ENCODE results near the gene FNTB. TPM values are rescaled to one million over a fixed set of nuclear protein-coding genes. Genes with fewer than 3 reads are reported as not detected.

The FNTB gene
- total RNA-seq, 1 experiment from 2014 or later, result 14.2 TPM

- TF ChIP-seq ZNF396 (CRISPR knock-in tag; IDR thresholded peaks at IDR 0.05; ENCODE audit: borderline replicate concordance) (no peak), ZNF219 (CRISPR knock-in tag; IDR thresholded peaks at IDR 0.05; ENCODE audit: borderline replicate concordance) (no peak), SOX15 (CRISPR knock-in tag; IDR thresholded peaks at IDR 0.05) (no peak), NFYB (CRISPR knock-in tag; conservative IDR thresholded peaks at IDR 0.05; ENCODE audit: low read depth) (no peak), ZNF317 (CRISPR knock-in tag; IDR thresholded peaks at IDR 0.05; ENCODE audit: borderline replicate concordance, low read depth) (no peak)
- TF ChIP-seq, protein P1, sequence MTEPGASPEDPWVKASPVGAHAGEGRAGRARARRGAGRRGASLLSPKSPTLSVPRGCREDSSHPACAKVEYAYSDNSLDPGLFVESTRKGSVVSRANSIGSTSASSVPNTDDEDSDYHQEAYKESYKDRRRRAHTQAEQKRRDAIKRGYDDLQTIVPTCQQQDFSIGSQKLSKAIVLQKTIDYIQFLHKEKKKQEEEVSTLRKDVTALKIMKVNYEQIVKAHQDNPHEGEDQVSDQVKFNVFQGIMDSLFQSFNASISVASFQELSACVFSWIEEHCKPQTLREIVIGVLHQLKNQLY (CRISPR knock-in tag; IDR thresholded peaks at IDR 0.05), result no peak
- TF ChIP-seq, protein P2, sequence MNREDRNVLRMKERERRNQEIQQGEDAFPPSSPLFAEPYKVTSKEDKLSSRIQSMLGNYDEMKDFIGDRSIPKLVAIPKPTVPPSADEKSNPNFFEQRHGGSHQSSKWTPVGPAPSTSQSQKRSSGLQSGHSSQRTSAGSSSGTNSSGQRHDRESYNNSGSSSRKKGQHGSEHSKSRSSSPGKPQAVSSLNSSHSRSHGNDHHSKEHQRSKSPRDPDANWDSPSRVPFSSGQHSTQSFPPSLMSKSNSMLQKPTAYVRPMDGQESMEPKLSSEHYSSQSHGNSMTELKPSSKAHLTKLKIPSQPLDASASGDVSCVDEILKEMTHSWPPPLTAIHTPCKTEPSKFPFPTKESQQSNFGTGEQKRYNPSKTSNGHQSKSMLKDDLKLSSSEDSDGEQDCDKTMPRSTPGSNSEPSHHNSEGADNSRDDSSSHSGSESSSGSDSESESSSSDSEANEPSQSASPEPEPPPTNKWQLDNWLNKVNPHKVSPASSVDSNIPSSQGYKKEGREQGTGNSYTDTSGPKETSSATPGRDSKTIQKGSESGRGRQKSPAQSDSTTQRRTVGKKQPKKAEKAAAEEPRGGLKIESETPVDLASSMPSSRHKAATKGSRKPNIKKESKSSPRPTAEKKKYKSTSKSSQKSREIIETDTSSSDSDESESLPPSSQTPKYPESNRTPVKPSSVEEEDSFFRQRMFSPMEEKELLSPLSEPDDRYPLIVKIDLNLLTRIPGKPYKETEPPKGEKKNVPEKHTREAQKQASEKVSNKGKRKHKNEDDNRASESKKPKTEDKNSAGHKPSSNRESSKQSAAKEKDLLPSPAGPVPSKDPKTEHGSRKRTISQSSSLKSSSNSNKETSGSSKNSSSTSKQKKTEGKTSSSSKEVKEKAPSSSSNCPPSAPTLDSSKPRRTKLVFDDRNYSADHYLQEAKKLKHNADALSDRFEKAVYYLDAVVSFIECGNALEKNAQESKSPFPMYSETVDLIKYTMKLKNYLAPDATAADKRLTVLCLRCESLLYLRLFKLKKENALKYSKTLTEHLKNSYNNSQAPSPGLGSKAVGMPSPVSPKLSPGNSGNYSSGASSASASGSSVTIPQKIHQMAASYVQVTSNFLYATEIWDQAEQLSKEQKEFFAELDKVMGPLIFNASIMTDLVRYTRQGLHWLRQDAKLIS (CRISPR knock-in tag; IDR thresholded peaks at IDR 0.05; ENCODE audit: borderline replicate concordance), result no peak
Measured at GRCh38 chr14:65042731-65043372, 56.2 kb downstream of the FNTB start (continued).

DNA sequence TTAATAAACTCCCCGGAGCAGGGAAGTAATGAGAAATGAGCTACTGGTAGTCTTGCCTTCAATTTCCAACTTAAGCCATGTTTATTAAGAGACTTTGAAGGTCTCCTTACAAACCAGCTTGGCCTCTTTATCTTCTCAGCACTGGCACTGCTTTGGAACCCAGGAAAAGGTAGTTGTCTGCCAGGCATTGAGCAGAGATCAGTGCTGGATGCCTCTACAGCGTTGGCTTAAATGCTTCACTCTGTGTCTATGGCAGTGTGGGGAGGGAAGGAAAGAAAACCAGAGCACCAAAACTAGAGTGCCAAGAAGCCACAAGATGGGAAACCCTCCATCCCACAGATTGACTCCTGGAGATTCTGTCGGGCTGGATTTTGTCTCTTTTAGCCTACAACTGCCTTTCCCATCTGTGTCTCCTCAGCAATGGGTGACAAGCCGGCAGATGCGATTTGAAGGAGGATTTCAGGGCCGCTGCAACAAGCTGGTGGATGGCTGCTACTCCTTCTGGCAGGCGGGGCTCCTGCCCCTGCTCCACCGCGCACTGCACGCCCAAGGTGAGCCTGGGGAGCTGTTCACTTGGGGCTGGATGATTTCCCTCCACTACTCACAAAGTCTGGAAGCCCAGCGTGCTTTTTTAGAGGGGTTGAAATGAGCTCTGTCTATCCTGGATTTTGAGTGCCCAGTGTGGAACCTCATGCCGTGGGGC lies 57.3 kb downstream of the FNTB start:
- DNase-seq (ENCODE audit: low spot score) (no peak), ATAC-seq (no peak)
- Mint-ChIP-seq H3K36me3 (peaks cover 24% of the 10 kb centered on the region), H3K9me3 (no peaks in the 10 kb centered on the region), H3K27ac (no peak overlapping the region), H3K27me3 (ENCODE audit: low read depth) (no peaks in the 10 kb centered on the region), H3K4me3 (no peak overlapping the region), H3K4me1 (peaks cover 7% of the 10 kb centered on the region)
- TF ChIP-seq, protein P3, sequence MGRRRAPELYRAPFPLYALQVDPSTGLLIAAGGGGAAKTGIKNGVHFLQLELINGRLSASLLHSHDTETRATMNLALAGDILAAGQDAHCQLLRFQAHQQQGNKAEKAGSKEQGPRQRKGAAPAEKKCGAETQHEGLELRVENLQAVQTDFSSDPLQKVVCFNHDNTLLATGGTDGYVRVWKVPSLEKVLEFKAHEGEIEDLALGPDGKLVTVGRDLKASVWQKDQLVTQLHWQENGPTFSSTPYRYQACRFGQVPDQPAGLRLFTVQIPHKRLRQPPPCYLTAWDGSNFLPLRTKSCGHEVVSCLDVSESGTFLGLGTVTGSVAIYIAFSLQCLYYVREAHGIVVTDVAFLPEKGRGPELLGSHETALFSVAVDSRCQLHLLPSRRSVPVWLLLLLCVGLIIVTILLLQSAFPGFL (CRISPR knock-in tag; IDR thresholded peaks at IDR 0.05; ENCODE audit: borderline replicate concordance), result no peak
- CTCF ChIA-PET, result interaction anchor here (2.4 kb wide), 1 partner anchor 24 kb away, joined by 8 read pairs; no protein-coding TSS in a partner anchor
- POLR2A ChIA-PET, result interaction anchor here (0.6 to 0.7 kb wide), 3 partner anchors 11 to 242 kb away, joined by 3 to 11 read pairs (median 4); no protein-coding TSS in a partner anchor

DNA sequence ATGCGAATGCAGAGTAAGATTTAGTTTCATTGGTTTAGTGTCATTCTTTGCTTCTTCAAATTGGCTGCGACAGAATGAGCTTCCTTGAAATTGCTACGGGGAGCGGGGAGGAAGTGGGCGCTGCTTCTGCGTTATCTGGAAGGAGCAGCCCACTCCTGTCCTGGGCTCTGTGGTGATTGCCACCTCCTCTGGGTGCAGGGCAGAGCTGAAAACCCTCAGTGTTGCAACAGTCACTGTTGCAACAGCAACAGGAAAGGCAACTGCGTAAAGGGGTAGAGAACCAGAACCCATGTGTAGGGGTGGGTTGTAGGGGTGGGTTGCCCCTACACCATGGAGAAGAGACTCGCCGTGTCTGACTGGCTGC lies 57.9 kb downstream of the FNTB start:
- ATAC-seq (no peak), DNase-seq (ENCODE audit: low spot score) (no peak)
- TF ChIP-seq E2F4 (CRISPR knock-in tag; IDR thresholded peaks at IDR 0.05; ENCODE audit: borderline replicate concordance, low read depth) (no peak), NR2C2 (CRISPR knock-in tag; IDR thresholded peaks at IDR 0.05) (no peak), IRF1 (CRISPR knock-in tag; IDR thresholded peaks at IDR 0.05) (no peak), HMGA2 (CRISPR knock-in tag; IDR thresholded peaks at IDR 0.05) (no peak), CBFB (CRISPR knock-in tag; IDR thresholded peaks at IDR 0.05; ENCODE audit: low read depth) (no peak)
- H3K9me3 Mint-ChIP-seq, result no peaks in the 10 kb centered on the region
- H3K27me3 Mint-ChIP-seq (ENCODE audit: low read depth), result no peaks in the 10 kb centered on the region
- H3K4me1 Mint-ChIP-seq, result peaks cover 7% of the 10 kb centered on the region
- ChIA-PET CTCF (interaction anchor here (2.4 kb wide), 1 partner anchor 25 kb away, joined by 8 read pairs; no protein-coding TSS in a partner anchor), POLR2A (no interaction called here)
- H3K36me3 Mint-ChIP-seq, result peaks cover 24% of the 10 kb centered on the region
- H3K27ac Mint-ChIP-seq, result no peak overlapping the region
- H3K4me3 Mint-ChIP-seq, result no peak overlapping the region
